Mammary epithelial cell (primary cell): Measurements from ENCODE around the gene TNIK.

Source experiments
- CTCF ChIP-seq, 2 donors: IDR thresholded peaks in 1 of 2; conservative IDR thresholded peaks in 1 of 2; 2 replicates each; pipeline ENCODE4 v1.5.1; 2011 to 2012; ENCODE audit warnings: inconsistent platforms in 2 of 2, low read length in 2 of 2, mild to moderate bottlenecking in 2 of 2, control low read depth in 1 of 2, low read depth in 1 of 2; ENCODE audit not compliant: insufficient read depth in 1 of 2; ENCODE audit errors: extremely low read depth in 1 of 2
- EZH2 ChIP-seq: IDR thresholded peaks from 2 replicates; pipeline ENCODE4 v1.6.1; 2012; ENCODE audit warnings: low read length, inconsistent platforms, borderline replicate concordance

- TF ChIP-seq CTCF (conservative IDR thresholded peaks at IDR 0.05 in 1 of 2, IDR thresholded peaks at IDR 0.05 in 1 of 2; ENCODE audit: extremely low read depth in 1 of 2, insufficient read depth in 1 of 2, low read depth in 1 of 2, low read length in 2 of 2) (no peak), EZH2 (no peak)
Observed at GRCh38 chr3:171309906-171310359, 150.3 kb downstream of the TNIK start.
